ENCODE measurements around the gene ZFC3H1.

ZFC3H1 gene

DNA sequence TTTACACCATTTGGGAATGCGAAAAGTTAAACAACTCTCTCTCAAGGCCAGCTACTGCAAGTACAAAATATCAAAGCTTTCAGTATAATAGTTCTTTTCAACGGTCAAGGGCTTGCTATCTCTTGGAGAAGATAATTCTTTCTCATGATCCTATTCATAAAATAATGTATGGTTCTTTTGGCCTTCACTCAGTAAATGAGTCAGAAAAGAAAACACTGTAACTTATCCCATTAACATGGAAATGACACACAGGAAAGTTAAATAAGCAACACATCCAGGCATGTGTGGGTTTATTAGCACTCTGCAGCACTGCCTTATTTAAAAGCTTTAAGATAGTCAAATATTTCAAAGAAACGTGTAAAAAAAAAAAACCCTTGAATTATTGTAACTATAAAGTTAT is 36.9 kb downstream of the ZFC3H1 start:
- H3K27me3 ChIP-seq (ENCODE audit: low read depth, low read length), result no peaks in the 10 kb centered on the region
- no peaks in the 10 kb centered on the region for H3K4me1 ChIP-seq (ENCODE audit: control insufficient read depth in 1 of 2, insufficient read depth in 2 of 2, low read length in 2 of 2)
- no peak overlapping the region for H3K27ac ChIP-seq (ENCODE audit: low read length)
- H3K9me3 ChIP-seq (ENCODE audit: control insufficient read depth in 1 of 2, low read length in 2 of 2), result no peaks in the 10 kb centered on the region
- peaks cover 75 to 92% of the 10 kb centered on the region in 2 donors for H3K36me3 ChIP-seq (ENCODE audit: control insufficient read depth in 1 of 2, insufficient read depth in 2 of 2, low read length in 2 of 2)
- H3K4me3 ChIP-seq (ENCODE audit: low read depth in 1 of 2, low read length in 2 of 2), result no peak overlapping the region

DNA sequence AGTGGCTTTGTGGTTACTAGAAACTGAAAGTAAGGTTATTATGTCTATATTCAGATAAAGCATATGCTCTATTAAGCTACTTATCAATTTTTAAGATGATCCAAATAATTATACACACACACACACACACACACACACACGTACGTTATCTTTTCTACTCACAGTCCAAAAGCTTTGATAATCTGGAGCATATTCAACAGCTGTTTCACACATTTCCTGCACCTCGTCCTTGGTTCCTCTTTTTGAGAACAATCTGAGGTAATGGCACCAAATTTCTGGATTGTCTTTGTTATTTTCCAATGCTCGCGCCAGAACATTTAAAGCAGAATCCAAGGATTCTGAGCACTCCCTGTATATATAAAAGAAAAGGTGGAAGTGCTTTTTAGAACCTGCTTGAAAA is 37.5 kb downstream of the ZFC3H1 start:
- Histone ChIP-seq H3K27ac (ENCODE audit: low read length) (no peak overlapping the region), H3K4me3 (ENCODE audit: low read depth in 1 of 2, low read length in 2 of 2) (no peak overlapping the region), H3K9me3 (ENCODE audit: control insufficient read depth in 1 of 2, low read length in 2 of 2) (no peaks in the 10 kb centered on the region), H3K27me3 (ENCODE audit: low read depth, low read length) (no peaks in the 10 kb centered on the region), H3K4me1 (ENCODE audit: control insufficient read depth in 1 of 2, insufficient read depth in 2 of 2, low read length in 2 of 2) (no peaks in the 10 kb centered on the region), H3K36me3 (ENCODE audit: control insufficient read depth in 1 of 2, insufficient read depth in 2 of 2, low read length in 2 of 2) (peaks cover 73 to 92% of the 10 kb centered on the region in 2 donors)

DNA sequence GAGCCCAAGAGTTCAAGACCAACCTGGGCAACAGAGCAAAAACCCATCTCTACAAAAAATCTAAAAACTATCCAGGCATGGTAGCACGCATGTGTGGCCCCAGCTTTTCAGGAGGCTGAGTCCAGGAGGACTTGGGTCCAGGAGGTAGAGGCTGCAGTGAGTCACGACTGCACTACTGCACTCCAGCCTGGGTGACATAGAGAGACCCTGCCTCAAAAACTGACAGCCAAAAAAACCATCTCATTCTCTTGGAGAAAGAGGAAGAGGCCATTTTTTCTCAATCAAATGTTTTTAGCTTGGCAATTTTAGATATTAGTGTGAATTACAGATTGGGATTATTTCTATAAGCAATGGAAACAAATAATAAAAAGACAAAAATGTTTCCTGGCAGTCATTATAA is 38.2 kb downstream of the ZFC3H1 start:
- H3K27me3 ChIP-seq (ENCODE audit: low read depth, low read length), result no peaks in the 10 kb centered on the region
- no peaks in the 10 kb centered on the region for H3K4me1 ChIP-seq (ENCODE audit: control insufficient read depth in 1 of 2, insufficient read depth in 2 of 2, low read length in 2 of 2)
- H3K9me3 ChIP-seq (ENCODE audit: control insufficient read depth in 1 of 2, low read length in 2 of 2), result no peaks in the 10 kb centered on the region
- H3K4me3 ChIP-seq (ENCODE audit: low read depth in 1 of 2, low read length in 2 of 2), result no peak overlapping the region
- peaks cover 68 to 88% of the 10 kb centered on the region in 2 donors for H3K36me3 ChIP-seq (ENCODE audit: control insufficient read depth in 1 of 2, insufficient read depth in 2 of 2, low read length in 2 of 2)
- H3K27ac ChIP-seq (ENCODE audit: low read length), result no peak overlapping the region

DNA sequence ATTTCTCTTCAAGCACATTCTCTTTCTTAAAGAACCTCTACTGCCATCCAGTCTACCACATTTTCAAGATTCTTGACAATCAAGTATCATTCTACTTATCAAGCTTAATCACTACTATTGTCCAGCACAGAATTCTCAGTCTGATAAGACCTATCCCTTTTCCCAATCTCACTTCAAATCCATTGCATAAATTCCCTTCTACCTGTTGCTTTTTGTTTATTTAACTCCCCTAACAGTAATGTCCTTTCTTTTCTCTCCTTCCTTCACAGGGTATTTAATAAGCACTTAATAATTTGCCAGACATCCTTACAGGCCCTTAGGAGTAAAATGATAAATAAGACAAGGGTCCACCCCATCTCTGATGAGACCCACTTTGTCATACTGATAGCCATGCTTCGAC is 41.7 kb downstream of the ZFC3H1 start:
- Histone ChIP-seq H3K36me3 (ENCODE audit: control insufficient read depth in 1 of 2, insufficient read depth in 2 of 2, low read length in 2 of 2) (peaks cover 64 to 87% of the 10 kb centered on the region in 2 donors), H3K9me3 (ENCODE audit: control insufficient read depth in 1 of 2, low read length in 2 of 2) (no peaks in the 10 kb centered on the region), H3K4me1 (ENCODE audit: control insufficient read depth in 1 of 2, insufficient read depth in 2 of 2, low read length in 2 of 2) (no peaks in the 10 kb centered on the region), H3K27me3 (ENCODE audit: low read depth, low read length) (no peaks in the 10 kb centered on the region), H3K27ac (ENCODE audit: low read length) (no peak overlapping the region), H3K4me3 (ENCODE audit: low read depth in 1 of 2, low read length in 2 of 2) (no peak overlapping the region)

DNA sequence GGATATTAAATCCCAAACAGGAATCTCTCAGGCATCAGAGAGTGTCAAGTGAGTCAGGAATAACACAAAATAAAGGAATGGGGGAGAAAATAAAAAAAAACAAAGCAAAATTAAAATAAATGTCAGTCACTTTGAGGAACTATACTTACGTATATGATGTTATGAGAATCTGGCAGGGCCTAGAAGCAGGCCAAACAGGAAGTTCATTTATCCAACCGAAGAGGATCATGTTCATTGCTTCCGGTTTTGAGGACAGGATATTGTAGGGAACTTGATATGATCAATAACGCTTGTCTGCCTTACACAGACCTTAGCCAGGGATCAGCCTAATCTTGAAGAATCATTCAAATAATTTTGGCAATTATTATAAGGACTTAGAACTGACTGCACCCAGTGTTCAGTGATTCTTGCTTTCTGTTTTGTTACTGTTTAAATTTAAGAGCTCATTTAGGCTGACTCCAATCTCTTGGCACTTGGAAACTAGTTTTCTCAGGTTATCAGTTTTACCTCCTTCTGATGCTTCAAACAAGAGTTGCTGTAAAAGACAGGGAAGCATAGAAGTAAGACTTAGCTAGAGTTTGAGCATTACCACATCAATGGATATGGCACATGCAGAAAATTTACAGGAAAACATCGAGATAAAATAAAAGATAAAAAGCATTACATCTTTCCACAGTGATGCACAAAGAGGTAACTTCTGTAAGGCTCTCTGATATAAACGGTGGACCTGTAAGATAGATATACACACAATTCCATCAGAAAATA is 53.4 kb downstream of the ZFC3H1 start:
- H3K4me1 ChIP-seq (ENCODE audit: control insufficient read depth in 1 of 2, insufficient read depth in 2 of 2, low read length in 2 of 2), result no peaks in the 10 kb centered on the region
- H3K36me3 ChIP-seq (ENCODE audit: control insufficient read depth in 1 of 2, insufficient read depth in 2 of 2, low read length in 2 of 2), result peaks cover 59 to 70% of the 10 kb centered on the region in 2 donors
- H3K27me3 ChIP-seq (ENCODE audit: low read depth, low read length), result no peaks in the 10 kb centered on the region
- H3K9me3 ChIP-seq (ENCODE audit: control insufficient read depth in 1 of 2, low read length in 2 of 2), result no peaks in the 10 kb centered on the region
- no peak overlapping the region for H3K4me3 ChIP-seq (ENCODE audit: low read depth in 1 of 2, low read length in 2 of 2)
- H3K27ac ChIP-seq (ENCODE audit: low read length), result no peak overlapping the region

DNA sequence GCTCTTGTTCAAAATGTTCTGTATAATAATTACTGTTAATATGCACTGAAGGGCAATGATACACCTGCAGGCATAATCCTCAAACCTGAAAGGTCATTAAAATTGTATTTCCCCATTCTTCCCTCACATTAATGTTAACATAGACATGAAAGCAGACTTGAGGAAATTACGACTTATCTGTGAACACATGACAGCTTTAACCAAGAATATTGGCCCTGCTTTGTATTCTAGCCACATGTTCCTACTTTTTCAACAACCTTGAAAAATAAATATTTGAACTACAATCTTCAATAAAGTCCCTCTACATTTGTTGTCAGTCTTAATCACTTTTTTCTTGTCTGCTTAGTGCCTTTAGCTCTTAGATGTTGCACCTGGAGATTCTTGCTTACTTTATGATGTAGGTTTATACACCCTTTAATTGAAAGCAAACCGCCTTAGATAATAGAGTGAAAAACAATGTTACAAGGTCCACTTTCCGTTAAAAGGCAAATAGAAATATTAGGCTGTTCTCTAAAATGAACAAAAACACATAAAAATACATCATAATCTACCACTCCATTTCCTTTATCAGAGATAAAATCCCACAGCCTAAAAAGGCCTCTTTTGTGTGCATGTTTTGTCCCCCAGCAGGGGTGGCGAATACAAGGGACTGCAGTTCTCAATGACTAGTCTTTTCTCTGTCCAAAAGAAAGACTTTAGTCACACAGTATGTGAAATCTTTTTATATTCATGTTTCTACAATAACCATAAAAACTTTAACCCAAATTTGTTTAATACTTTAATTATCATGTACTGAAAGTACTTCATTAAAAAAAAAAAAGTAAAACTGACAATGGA is 55.9 kb downstream of the ZFC3H1 start:
- Histone ChIP-seq H3K4me1 (ENCODE audit: control insufficient read depth in 1 of 2, insufficient read depth in 2 of 2, low read length in 2 of 2) (no peaks in the 10 kb centered on the region), H3K9me3 (ENCODE audit: control insufficient read depth in 1 of 2, low read length in 2 of 2) (no peaks in the 10 kb centered on the region), H3K4me3 (ENCODE audit: low read depth in 1 of 2, low read length in 2 of 2) (no peak overlapping the region), H3K27me3 (ENCODE audit: low read depth, low read length) (no peaks in the 10 kb centered on the region), H3K36me3 (ENCODE audit: control insufficient read depth in 1 of 2, insufficient read depth in 2 of 2, low read length in 2 of 2) (peaks cover 38 to 47% of the 10 kb centered on the region in 2 donors), H3K27ac (ENCODE audit: low read length) (no peak overlapping the region)

DNA sequence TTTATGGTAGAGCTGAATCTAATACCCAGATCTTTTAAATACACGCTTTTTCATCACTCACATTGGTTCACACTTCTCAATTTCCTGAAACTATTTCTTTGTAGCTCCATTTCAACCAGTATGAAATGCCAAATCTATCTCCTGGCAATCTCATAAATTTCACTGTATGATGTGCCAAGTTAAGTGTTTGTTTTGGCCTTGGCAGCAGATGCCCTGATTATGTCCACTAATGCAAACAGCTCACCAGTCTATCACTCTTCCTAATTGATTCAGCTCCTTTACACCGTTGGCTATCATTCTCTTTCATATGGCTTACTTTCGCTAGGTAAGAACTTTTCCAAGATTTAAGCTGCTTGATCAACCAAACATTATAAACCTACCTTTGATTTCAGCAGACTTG is 58.6 kb downstream of the ZFC3H1 start:
- H3K27ac ChIP-seq (ENCODE audit: low read length), result no peak overlapping the region

DNA sequence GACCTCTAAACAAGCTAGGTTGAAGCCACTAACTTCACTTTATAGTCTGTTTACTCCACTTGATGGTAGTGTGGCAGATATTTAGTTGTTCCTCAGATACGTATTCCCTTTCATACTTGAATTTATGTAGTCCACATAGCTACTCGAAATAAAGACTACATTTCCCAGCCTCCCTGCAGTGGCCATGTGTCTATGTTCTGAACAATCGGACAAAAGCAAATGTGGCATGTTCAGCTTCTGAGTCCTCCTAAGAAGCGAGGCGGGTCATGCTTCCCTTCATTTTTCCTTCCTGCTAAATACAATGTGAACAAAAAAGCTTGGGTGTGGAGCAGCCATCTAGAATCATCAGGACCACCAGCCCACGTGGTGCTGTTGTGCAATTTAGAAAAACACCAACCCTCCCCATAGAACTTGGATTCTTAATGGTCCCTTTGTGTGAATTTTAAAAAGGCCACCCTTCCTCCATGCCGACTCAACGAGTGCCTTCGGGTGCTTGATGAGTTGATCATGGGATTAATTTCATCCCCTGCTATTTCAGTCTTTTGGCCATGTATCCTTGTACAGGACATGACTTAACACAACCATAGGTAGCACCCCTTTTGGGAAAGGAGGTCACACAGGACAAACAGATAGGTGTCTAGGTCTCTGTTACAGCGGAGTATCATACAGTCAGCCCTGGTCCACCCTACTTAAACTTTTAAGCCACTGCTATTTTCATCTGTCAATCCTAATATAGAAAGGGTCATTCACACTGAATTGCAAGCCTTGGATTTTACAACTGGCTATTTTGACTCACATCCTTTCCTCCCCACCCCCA is 60.7 kb downstream of the ZFC3H1 start:
- Histone ChIP-seq H3K4me1 (ENCODE audit: control insufficient read depth in 1 of 2, insufficient read depth in 2 of 2, low read length in 2 of 2) (no peaks in the 10 kb centered on the region), H3K36me3 (ENCODE audit: control insufficient read depth in 1 of 2, insufficient read depth in 2 of 2, low read length in 2 of 2) (peaks cover 11 to 16% of the 10 kb centered on the region in 2 donors), H3K27me3 (ENCODE audit: low read depth, low read length) (no peaks in the 10 kb centered on the region), H3K9me3 (ENCODE audit: control insufficient read depth in 1 of 2, low read length in 2 of 2) (no peaks in the 10 kb centered on the region), H3K4me3 (ENCODE audit: low read depth in 1 of 2, low read length in 2 of 2) (no peak overlapping the region), H3K27ac (ENCODE audit: low read length) (no peak overlapping the region)

More for the DNA sequence above, 58.6 kb downstream of the ZFC3H1 start:
- no peaks in the 10 kb centered on the region for H3K4me1 ChIP-seq (ENCODE audit: control insufficient read depth in 1 of 2, insufficient read depth in 2 of 2, low read length in 2 of 2)
- no peaks in the 10 kb centered on the region for H3K9me3 ChIP-seq (ENCODE audit: control insufficient read depth in 1 of 2, low read length in 2 of 2)
- peaks cover 20 to 27% of the 10 kb centered on the region in 2 donors for H3K36me3 ChIP-seq (ENCODE audit: control insufficient read depth in 1 of 2, insufficient read depth in 2 of 2, low read length in 2 of 2)
- no peak overlapping the region for H3K4me3 ChIP-seq (ENCODE audit: low read depth in 1 of 2, low read length in 2 of 2)
- H3K27me3 ChIP-seq (ENCODE audit: low read depth, low read length), result no peaks in the 10 kb centered on the region

DNA sequence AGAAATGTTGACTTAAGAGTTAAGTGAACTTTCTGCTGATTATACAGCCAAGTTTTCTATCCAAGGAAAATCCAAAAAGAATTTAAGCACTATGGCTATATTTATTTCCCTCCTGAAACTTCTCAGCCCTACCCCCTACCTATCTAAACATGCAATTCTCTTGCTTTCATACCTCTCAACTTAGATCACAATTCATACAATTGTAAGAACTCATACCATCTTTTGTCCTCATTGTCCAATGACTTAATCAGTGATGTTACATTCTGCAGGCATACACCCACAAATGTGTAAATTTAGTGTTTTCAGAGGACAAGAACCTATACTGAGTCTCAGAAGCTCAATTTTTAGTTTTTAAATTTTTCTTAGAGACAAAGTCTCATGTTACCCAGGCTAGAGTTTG is 62.1 kb downstream of the ZFC3H1 start:
- Histone ChIP-seq H3K27me3 (ENCODE audit: low read depth, low read length) (no peaks in the 10 kb centered on the region), H3K4me1 (ENCODE audit: control insufficient read depth in 1 of 2, insufficient read depth in 2 of 2, low read length in 2 of 2) (no peaks in the 10 kb centered on the region), H3K4me3 (ENCODE audit: low read depth in 1 of 2, low read length in 2 of 2) (no peak overlapping the region), H3K9me3 (ENCODE audit: control insufficient read depth in 1 of 2, low read length in 2 of 2) (no peaks in the 10 kb centered on the region), H3K27ac (ENCODE audit: low read length) (no peak overlapping the region), H3K36me3 (ENCODE audit: control insufficient read depth in 1 of 2, insufficient read depth in 2 of 2, low read length in 2 of 2) (peaks cover 3% of the 10 kb centered on the region in 2 donors)

DNA sequence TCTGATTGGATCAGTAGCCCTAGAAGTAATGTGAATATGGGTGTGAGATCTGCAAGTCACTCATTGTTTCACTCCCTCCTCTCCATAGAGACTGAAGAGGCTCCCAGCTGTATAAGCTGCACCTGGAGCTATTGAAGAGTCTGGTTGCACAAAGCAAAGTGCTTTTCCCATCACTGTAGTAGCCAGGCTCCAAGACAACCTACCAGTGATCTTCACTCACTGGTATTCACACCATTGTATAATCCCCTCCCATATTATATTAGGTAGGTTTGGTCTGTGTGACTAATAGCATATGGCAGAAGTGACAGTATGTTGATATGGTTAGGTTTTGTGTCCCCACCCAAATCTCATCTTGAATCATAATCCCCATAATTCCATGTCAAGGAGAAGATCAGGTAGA is 64.4 kb downstream of the ZFC3H1 start:
- H3K27ac ChIP-seq (ENCODE audit: low read length), result no peak overlapping the region
- H3K4me1 ChIP-seq (ENCODE audit: control insufficient read depth in 1 of 2, insufficient read depth in 2 of 2, low read length in 2 of 2), result no peaks in the 10 kb centered on the region
- no peak overlapping the region for H3K4me3 ChIP-seq (ENCODE audit: low read depth in 1 of 2, low read length in 2 of 2)
- H3K9me3 ChIP-seq (ENCODE audit: control insufficient read depth in 1 of 2, low read length in 2 of 2), result no peaks in the 10 kb centered on the region
- H3K27me3 ChIP-seq (ENCODE audit: low read depth, low read length), result no peaks in the 10 kb centered on the region
- no peaks in the 10 kb centered on the region for H3K36me3 ChIP-seq (ENCODE audit: control insufficient read depth in 1 of 2, insufficient read depth in 2 of 2, low read length in 2 of 2)
